GM19468 (cell line): Measurements from ENCODE around the gene SUSD3.

ENCODE experiments used
- ATAC-seq: cut with Tn5 transposase; IDR thresholded peaks from one replicate; pipeline ENCODE4 v1.9.1; 2021; ENCODE audit warnings: mild to moderate bottlenecking, moderate library complexity, moderate number of reproducible peaks; ENCODE audit not compliant: unreplicated experiment; ENCODE audit errors: extremely low read depth

SUSD3 gene

GRCh38 chr9:93027750-93028149 lies 30.8 kb upstream of the SUSD3 start:
- no peak for ATAC-seq

- no peak for ATAC-seq
Observed at GRCh38 chr9:93028448-93029006, 30.0 kb upstream of the SUSD3 start.

- no peak for ATAC-seq
Observed at GRCh38 chr9:93030642-93031628, 27.6 kb upstream of the SUSD3 start.

DNA sequence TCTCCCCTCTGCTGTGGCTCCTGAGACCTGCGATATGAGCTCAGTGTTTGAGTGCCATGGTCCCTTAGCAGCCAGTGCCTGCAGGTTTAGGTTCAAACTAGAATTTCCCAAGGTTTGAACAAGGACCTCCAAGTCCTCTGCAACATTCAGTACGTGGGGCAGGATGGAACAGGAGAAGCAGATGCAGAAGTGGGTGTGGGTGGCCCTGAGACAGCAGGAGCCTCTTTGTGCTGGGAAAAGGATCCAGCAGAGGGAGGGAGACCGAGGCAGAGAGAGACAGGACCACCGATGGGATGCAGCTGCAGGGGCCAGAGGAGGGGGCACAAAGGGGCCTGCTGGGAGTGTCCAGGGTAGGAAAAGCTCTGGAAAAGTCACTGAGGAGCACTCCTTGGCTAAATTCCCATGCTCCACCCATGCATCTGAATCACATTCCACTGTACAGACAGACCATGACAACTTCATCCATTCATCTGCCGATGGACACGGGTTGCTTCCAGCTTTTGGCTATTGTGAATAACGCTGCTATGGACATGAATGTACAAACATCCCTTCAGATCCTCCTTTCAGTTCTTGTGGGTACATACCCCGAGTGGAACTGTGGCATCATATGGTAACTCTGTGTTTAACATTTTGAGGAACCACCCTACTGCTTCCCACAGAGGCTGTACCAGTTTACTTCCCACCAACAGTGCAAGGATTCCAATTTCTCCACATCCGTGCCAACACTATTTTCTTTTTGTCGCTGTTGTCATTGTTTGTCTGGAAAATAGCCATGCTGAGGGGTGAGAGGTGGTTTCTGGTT lies 26.7 kb upstream of the SUSD3 start:
- ATAC-seq = no peak

DNA sequence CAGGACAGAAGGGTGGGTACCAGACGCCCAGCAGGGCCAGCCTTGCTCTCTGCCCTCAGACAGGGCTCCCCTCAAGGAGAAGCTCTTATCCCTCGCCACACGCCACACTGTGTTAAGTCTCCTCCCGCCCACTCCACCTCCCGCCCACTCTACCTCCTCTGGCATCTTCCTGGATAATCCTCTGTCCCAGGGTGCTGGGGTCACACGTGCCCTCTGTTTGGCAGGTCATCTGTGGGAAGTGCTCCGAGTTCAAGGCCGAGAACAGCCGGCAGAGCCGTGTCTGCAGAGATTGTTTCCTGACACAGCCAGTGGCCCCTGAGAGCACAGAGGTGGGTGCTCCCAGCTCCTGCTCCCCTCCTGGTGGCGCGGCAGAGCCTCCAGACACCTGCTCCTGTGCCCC lies 26.0 kb upstream of the SUSD3 start:
- no peak for ATAC-seq

DNA sequence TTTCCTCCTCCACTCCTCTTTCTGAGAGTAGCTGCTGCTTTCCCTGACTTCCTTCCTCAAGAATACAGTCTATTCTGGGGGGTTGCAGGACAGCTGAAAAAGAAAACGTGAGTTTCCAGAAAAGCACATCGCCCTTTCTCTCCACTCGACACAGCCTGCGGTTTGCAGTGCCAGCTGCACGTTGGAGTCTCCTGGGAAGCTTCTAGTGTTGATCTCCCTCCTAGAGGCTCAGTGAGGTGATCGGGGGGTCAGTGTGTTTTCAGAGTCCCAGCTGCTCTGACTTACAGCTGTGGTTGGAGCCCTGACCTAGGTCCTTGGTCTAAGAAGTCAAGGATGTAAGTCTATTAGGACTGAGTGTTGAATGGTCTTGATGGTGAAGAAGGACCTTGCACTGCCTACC lies 25.0 kb upstream of the SUSD3 start:
- ATAC-seq = no peak

GRCh38 chr9:93035106-93035660 lies 23.3 kb upstream of the SUSD3 start:
- no peak for ATAC-seq

DNA sequence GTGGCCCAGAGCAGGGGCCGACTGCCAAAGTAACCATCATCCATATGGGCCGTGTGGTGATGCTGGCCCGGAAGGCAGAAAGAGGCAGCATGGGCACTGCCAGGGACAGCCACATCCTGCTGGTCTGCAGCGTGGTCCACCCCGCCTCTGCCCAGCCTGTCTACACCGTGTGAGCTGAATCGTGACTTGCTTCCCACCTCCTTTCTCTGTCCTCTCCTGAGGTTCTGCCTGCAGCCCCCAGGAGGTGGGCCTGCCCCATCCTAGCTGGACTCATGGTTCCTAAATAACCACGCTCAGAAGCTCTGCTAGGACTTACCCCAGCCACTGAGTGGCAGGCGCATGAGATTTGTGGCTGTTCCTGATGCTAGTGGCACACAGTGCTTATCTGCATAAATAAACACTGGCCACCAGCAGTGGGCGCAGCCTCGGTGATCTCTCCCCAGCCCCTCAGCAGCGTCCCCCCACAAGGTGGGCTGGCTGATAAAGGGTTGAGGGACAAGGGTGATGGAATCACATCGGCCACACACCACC lies 22.6 kb upstream of the SUSD3 start:
- no peak for ATAC-seq

DNA sequence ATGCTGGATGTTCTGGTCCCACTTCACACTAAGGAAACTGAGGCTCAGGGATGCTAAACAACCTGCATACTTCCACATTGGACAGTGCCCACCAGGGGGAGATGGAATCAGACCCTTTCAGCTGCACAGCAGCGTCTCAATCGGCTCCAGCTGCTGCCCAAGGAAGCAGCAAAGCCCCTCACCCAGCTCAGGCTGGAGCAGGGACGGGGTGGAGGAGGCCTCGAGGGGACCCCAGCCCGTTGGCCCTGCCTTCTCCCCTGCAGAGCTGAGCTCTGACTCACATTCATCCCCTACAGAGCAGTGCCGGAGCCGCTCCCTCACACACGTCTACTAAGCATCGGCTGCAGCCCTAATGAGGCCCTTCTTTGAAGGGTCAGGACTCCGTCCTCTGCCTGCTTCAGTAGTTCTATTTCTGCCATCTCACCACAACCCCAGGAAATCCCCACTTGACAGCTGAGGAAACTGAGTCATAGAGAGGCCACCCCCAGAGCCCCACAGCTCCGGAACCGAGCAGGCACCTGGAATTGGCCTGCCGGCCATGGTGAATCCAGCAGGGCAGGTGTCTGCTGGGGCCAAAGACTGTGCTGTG lies 21.5 kb upstream of the SUSD3 start:
- no peak for ATAC-seq

GRCh38 chr9:93037476-93037971 lies 21.0 kb upstream of the SUSD3 start:
- no peak for ATAC-seq

GRCh38 chr9:93038918-93039317 lies 19.6 kb upstream of the SUSD3 start:
- ATAC-seq = no peak

DNA sequence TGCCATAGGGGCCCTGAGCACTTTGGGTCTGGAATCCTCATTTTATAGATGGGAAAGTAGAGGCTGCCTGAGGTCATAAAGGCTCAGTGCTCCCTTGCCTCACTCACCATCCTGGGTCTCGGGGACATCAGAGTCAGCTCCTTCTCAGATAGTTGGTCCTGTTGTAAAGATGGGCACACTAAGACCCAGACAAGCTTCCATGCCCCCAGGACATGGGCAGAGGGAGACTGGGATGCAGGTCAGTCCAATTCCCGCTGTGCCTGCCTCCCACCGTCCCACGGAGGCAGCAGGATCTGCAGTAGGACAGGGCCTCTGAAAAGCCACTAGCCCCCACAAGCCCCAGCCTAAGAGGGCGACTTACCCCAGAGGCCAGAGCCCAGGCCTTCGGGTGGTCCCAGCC lies 19.0 kb upstream of the SUSD3 start:
- ATAC-seq = no peak

DNA sequence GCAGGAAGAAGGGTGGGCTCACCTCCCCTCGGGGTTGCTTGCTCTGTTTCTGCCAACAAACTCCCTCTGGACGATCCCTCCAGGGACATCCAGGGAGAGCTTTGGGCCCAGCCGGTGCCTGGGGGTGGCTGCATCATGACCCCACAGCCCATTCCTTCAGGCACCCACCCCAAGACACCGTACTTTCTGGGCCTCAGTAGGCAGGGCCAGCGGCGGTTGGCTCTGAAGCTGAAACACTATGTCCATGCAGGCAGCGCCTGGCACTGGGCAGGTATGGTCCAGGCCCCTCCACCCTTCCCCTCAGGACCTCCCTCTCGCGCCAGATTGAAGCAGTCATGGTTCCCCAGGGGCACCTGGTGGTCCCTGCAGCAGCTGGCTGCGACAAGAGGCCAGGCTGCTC lies 18.5 kb upstream of the SUSD3 start:
- ATAC-seq = no peak

GRCh38 chr9:93040409-93040808 lies 18.1 kb upstream of the SUSD3 start:
- no peak for ATAC-seq

DNA sequence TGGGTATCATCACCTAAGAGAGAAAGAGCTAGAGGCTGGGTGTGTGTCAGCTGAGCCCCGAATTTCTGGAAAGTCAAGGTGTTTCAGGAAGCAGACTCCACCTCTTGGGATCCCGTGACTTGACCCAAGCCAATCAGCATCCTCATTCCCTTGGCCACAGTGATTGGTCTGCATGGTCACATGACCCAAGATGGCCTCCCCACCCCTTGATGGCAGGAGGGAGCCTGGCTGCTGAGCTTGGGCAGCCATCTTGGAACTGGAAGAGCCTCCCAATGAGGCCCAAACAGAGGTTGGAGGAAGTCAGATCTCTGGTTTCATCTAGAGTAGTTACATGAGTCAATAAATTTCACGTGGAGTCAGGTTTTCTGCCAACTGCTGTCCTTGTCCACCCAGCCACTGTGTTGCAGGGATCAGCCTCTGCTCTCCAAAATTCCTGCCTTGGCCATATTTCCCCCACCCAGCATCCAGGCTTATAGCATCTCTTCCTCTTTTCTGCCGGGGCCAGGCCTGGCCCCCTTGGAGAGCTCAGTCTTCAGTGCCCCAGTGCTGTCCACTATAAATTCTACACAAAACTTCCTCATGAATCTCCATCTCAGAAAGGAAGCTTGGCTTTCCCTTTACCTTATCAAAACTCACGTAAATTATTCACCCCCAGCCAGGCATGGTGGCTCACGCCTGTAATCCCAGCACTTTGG lies 17.2 kb upstream of the SUSD3 start:
- ATAC-seq = no peak

DNA sequence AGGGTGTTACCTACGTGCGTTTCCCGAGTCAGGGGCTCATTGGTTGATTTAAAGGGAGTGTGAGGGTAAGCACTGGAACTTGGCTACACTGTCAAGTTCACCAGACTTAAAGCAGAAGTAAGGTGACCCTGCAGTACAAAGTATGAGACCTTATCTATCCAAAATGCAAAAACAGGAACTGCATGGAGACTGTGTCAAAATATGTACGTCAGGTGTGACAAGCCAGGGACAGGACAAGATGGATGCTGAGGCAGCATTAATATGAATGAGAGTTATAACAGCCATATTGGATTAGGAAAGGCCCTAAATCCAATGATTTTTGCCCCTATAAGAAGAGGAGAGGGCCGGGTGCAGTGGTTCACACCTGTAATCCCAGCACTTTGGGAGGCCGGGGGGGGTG lies 15.4 kb upstream of the SUSD3 start:
- ATAC-seq = no peak

GRCh38 chr9:93045521-93045920 lies 13.0 kb upstream of the SUSD3 start:
- no peak for ATAC-seq

DNA sequence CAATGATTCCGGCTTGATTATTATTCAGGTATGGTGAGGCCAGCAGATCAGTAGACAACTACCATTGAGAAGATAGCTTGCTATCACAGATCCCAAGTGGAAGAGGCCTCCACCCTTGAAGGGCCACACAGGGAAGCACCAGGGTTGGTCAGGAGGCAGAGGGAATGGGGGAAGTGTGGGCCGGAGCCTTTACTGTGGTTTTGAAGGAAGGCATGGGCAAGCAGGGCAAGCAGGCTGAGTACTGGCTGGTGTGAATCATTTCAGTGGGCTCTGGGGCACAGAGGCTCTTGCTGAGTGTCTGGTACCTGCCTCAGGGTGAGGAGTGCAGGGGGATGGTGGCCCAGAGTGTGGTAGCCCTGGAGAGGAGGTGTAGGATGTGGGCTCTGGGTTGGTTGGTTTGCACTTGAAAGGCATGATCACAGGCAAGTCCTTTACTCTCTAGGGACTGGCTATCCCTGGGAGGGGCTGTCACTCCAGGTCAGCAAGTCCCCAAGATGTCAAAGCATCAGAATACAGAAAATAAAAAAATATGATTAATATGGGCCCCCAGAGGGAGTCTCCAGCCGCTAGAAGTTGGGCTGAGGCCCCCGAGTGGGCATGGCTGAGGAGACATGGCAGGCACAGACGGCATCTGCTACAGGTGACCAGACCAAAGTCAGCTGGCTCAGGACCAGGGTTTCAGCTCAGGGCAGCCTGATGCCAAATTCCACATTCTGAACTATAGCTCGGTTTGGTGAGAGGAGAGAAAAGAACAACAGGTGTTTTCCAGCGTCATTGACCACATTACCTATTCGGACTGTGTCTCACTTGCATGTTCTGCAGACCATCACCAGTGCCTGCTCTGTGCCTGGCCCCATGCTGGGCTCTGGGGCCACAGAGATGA lies 9.7 kb upstream of the SUSD3 start:
- no peak for ATAC-seq
